Nephron (organoid): Measurements from ENCODE around the gene DUSP6.

Experiments
- H3K27ac Mint-ChIP-seq, 3 experiments: 2 replicates each; pipeline ENCODE4 v1.8.0; 2020; ENCODE audit warnings: mixed read lengths in 3 of 3, mild to moderate bottlenecking in 2 of 3, moderate library complexity in 1 of 3
- H3K27me3 Mint-ChIP-seq: 2 replicates; pipeline ENCODE4 v1.8.0; 2021; ENCODE audit warnings: low read depth, mild to moderate bottlenecking, moderate library complexity, mixed read lengths
- H3K36me3 Mint-ChIP-seq: 2 replicates; pipeline ENCODE4 v1.8.0; 2020; ENCODE audit warnings: low read depth, mixed read lengths
- H3K4me1 Mint-ChIP-seq: 2 replicates; pipeline ENCODE4 v1.8.0; 2020; ENCODE audit warnings: mixed read lengths
- H3K4me3 Mint-ChIP-seq, 3 experiments: 2 replicates each; pipeline ENCODE4 v1.8.0; 2020; ENCODE audit warnings: mild to moderate bottlenecking in 3 of 3, mixed read lengths in 3 of 3, moderate library complexity in 2 of 3
- H3K9me3 Mint-ChIP-seq: 2 replicates; pipeline ENCODE4 v1.8.0; 2020; ENCODE audit warnings: mixed read lengths
- TF ChIP-seq, protein P1 (sequence below), 3 experiments: fragments of 200-600 bp; sonication (generic); IDR thresholded peaks; one replicate each; pipeline ENCODE4 v1.5.0; 2021; ENCODE audit warnings: antibody characterized with exemption in 3 of 3; ENCODE audit not compliant: unreplicated experiment in 3 of 3

The DUSP6 gene, protein sequence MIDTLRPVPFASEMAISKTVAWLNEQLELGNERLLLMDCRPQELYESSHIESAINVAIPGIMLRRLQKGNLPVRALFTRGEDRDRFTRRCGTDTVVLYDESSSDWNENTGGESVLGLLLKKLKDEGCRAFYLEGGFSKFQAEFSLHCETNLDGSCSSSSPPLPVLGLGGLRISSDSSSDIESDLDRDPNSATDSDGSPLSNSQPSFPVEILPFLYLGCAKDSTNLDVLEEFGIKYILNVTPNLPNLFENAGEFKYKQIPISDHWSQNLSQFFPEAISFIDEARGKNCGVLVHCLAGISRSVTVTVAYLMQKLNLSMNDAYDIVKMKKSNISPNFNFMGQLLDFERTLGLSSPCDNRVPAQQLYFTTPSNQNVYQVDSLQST

DNA sequence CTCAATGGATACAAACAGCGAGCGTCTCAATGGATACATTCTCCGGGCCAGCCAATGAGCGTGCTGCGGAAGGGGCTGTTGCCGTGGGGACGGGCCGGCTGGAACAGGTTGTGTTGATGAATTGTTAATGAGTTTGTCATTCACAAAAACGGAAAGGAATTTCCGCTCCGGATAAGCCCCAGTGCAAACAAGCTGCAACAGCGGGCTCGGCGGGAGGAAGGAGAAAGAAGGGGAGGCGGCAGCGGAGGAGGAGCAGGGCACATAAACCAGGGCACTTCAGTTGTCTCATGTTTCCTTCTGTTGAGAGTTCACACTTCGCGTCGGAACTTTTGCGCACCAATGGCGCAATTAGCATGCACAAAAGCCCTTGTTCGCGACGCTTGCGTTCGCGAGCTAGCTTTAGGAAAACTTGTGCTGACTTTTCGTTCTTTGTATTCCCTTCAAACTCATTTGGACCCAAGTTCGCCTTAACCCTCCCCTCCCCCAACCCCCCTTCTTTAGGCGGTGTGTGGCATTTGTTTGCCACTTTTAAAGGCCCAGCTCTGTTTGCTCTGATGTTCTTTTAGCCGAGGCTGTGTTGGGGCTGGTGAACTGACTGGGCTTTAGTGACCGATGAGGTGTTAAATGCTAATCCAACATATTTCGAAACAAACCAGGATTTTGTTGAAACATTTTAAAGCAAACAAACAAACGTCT, at the start of gene DUSP6:
Gene DUSP6, minus strand, starts transcription at position 10 of the 696 bp plus-strand sequence. CDS start 462 bp downstream, outside the sequence.
- no peaks in the 10 kb centered on the region for H3K9me3 Mint-ChIP-seq
- H3K27me3 Mint-ChIP-seq: peaks cover 64% of the 10 kb centered on the region
- H3K4me1 Mint-ChIP-seq: peaks cover 59% of the 10 kb centered on the region
- H3K27ac Mint-ChIP-seq: peak within 1 kb of the TSS; percentile 92 to 97 (median 93)
- H3K36me3 Mint-ChIP-seq: peaks cover 6% of the 10 kb centered on the region
- TF ChIP-seq, protein P1, sequence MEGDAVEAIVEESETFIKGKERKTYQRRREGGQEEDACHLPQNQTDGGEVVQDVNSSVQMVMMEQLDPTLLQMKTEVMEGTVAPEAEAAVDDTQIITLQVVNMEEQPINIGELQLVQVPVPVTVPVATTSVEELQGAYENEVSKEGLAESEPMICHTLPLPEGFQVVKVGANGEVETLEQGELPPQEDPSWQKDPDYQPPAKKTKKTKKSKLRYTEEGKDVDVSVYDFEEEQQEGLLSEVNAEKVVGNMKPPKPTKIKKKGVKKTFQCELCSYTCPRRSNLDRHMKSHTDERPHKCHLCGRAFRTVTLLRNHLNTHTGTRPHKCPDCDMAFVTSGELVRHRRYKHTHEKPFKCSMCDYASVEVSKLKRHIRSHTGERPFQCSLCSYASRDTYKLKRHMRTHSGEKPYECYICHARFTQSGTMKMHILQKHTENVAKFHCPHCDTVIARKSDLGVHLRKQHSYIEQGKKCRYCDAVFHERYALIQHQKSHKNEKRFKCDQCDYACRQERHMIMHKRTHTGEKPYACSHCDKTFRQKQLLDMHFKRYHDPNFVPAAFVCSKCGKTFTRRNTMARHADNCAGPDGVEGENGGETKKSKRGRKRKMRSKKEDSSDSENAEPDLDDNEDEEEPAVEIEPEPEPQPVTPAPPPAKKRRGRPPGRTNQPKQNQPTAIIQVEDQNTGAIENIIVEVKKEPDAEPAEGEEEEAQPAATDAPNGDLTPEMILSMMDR (IDR thresholded peaks at IDR 0.05; ENCODE audit: unreplicated experiment in 3 of 3): no peak
- peak within 1 kb of the TSS; percentile 90 to 97 (median 91) for H3K4me3 Mint-ChIP-seq

DNA sequence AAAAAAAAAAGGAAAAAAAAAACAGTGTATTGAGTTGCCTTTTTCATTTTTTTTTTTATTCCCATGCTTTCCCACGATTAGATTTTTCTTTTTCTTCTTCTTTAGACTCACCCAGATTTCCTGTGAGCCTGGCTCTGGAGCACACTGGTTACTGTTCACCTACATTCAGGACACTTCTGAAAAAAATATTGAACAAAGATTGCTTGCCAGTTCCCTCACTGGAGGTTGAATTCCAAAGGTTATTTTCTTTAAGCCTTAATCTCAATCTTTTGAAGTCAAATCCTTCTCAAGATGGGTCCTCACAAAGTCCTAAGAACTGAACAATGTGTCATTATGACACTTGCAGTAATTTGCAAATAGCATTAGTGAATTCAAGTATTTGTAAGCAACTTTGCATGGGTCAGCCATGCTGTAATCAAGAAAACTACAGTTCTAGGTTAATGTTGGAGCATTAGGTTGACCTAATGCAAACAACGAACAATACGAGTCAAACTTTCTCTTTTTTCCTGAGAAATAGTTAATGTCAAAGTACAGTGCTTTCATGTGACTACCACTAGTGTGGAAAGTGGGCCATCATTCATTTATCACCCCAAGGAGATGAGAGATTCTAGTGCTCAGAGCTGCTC, 49.2 kb upstream of the DUSP6 start:
- Mint-ChIP-seq H3K4me3 (no peak overlapping the region), H3K27me3 (peaks cover 3% of the 10 kb centered on the region), H3K4me1 (no peaks in the 10 kb centered on the region), H3K36me3 (no peaks in the 10 kb centered on the region), H3K9me3 (no peaks in the 10 kb centered on the region), H3K27ac (peak overlapping the region in 1 of 3 experiments; percentile 64)
- TF ChIP-seq, protein P1 (IDR thresholded peaks at IDR 0.05; ENCODE audit: unreplicated experiment in 3 of 3): no peak

DNA sequence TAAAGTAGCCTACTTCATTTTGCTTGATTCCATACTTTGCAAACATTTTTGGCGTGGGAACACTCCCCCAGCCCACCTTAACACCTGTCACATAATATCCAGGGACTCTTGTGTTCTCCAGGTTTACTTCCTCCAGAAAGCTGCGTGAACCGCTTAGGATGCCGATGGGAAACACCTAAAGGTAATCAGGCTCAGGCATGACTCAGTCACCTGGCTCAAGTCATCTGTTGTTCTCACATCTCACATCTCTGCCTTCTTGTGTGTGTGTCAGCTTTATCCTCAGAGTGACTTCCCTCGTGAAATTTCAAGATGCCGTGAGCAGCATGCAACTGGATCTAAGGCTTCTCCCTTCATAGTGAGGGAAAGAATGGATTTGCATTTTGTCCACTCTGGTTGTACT, 48.1 kb upstream of the DUSP6 start:
- no peaks in the 10 kb centered on the region for H3K36me3 Mint-ChIP-seq

DNA sequence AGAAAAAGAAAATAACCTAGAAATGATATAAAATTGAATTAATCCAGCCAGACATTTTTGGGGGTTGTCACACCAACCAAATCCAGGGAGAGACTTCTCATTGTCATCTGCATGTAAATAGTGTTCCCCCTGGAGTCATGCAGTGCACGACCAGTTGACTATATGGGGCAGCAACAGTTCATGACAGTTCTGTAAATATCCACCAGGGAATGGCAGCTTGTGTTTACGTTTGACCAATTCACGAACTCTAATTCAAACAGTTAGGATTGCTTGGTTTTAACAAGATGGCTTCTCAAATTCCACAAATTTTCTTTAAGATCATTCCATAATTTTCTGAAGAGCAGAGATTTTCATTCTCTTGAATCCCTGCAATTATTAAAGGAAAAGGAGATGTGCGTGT, 43.4 kb upstream of the DUSP6 start:
- TF ChIP-seq, protein P1 (IDR thresholded peaks at IDR 0.05; ENCODE audit: unreplicated experiment in 3 of 3): no peak
- Mint-ChIP-seq H3K27me3 (peaks cover under 1% of the 10 kb centered on the region), H3K27ac (no peak overlapping the region), H3K36me3 (no peaks in the 10 kb centered on the region), H3K4me3 (no peak overlapping the region), H3K9me3 (no peaks in the 10 kb centered on the region), H3K4me1 (peaks cover 7% of the 10 kb centered on the region)

More for the DNA sequence above, 48.1 kb upstream of the DUSP6 start:
- Mint-ChIP-seq H3K9me3 (no peaks in the 10 kb centered on the region), H3K4me1 (no peaks in the 10 kb centered on the region), H3K27me3 (peaks cover 3% of the 10 kb centered on the region), H3K4me3 (no peak overlapping the region), H3K27ac (no peak overlapping the region)
- TF ChIP-seq, protein P1 (IDR thresholded peaks at IDR 0.05; ENCODE audit: unreplicated experiment in 3 of 3): no peak

DNA sequence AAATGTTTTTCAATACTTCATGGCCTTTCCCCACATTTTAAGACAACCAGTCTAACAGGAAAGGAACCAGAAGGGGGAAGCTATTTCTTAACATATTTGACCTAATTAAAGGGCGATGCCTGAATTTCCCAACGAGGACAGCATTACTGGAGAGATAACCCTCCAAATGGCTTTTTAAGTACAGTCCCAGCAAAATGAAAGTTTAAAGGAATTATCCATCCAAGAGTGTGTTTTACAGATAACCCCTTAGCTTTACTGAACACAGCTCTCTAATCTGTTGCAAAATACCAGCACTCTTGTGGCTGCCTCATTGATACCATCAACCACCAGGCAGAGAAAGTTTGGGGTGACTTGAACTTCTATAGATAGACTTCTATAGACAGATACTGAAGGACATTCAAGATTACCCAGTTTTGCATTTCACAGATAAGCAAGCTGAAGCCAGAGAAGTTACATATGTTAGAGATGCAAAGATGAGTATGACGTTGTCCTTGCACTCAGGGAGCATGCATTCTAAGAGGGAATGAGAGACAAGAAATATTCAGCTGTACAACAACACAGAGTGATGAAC, 41.3 kb upstream of the DUSP6 start:
- Mint-ChIP-seq H3K36me3 (no peaks in the 10 kb centered on the region), H3K9me3 (no peaks in the 10 kb centered on the region), H3K4me1 (peaks cover 19% of the 10 kb centered on the region), H3K4me3 (no peak overlapping the region), H3K27me3 (no peaks in the 10 kb centered on the region), H3K27ac (peak overlapping the region in 2 of 3 experiments; percentile 22 to 44)
- TF ChIP-seq, protein P1 (IDR thresholded peaks at IDR 0.05; ENCODE audit: unreplicated experiment in 3 of 3): no peak
